SK-N-SH treated with all-trans-retinoic acid at 6 μM for 48 hours (cell line): ENCODE results near the gene FBXO7.

Experiments
- CREB5 ChIP-seq: fragments of 250-450 bp; sonication (Bioruptor Pico); IDR thresholded peaks from 2 replicates; pipeline ENCODE4 v1.5.1; 2020; ENCODE audit warnings: low read depth, mild to moderate bottlenecking, moderate library complexity
- CSDC2 ChIP-seq: fragments of 250-450 bp; sonication (Bioruptor Pico); IDR thresholded peaks from 2 replicates; pipeline ENCODE4 v1.5.0; 2020; ENCODE audit warnings: mild to moderate bottlenecking, moderate library complexity
- ESRRG ChIP-seq: fragments of 250-450 bp; sonication (Bioruptor Pico); IDR thresholded peaks from 2 replicates; pipeline ENCODE4 v1.6.1; 2021; ENCODE audit warnings: mild to moderate bottlenecking
- GLIS3 ChIP-seq: fragments of 250-450 bp; sonication (Bioruptor Pico); IDR thresholded peaks from 2 replicates; pipeline ENCODE4 v1.5.0; 2020; ENCODE audit warnings: mild to moderate bottlenecking, moderate library complexity
- PATZ1 ChIP-seq: fragments of 250-450 bp; sonication (Bioruptor Pico); IDR thresholded peaks from 2 replicates; pipeline ENCODE4 v1.8.0; 2020; ENCODE audit warnings: mild to moderate bottlenecking, moderate library complexity, borderline replicate concordance
- POU6F1 ChIP-seq: fragments of 250-450 bp; sonication (Bioruptor Pico); IDR thresholded peaks from 2 replicates; pipeline ENCODE4 v1.8.0; 2021; ENCODE audit warnings: low read depth, mild to moderate bottlenecking, moderate library complexity, borderline replicate concordance
- TCF4 ChIP-seq: fragments of 250-450 bp; sonication (Bioruptor Pico); IDR thresholded peaks from 2 replicates; pipeline ENCODE4 v1.8.0; 2021; ENCODE audit warnings: mild to moderate bottlenecking, moderate library complexity, borderline replicate concordance
- TOX ChIP-seq: fragments of 250-450 bp; sonication (Bioruptor Pico); IDR thresholded peaks from 2 replicates; pipeline ENCODE4 v1.8.0; 2021; ENCODE audit warnings: mild to moderate bottlenecking, moderate library complexity, borderline replicate concordance

- TF ChIP-seq POU6F1 (CRISPR knock-in tag) (no peak), CREB5 (CRISPR knock-in tag) (no peak), ESRRG (CRISPR knock-in tag) (no peak), PATZ1 (no peak), GLIS3 (CRISPR knock-in tag) (no peak), TOX (no peak), CSDC2 (CRISPR knock-in tag) (no peak), TCF4 (CRISPR knock-in tag) (no peak)
Observed at GRCh38 chr22:32528984-32529982, 54.7 kb downstream of the FBXO7 start.
